ENCODE data around the gene PAX5. TPM values are rescaled to one million over a fixed set of nuclear protein-coding genes. Genes with fewer than 3 reads are reported as not detected.

Gene PAX5
- total and polyA plus RNA-seq, 2 experiments from 2014 or later: not detected

GRCh38 chr9:36827593-36827992 lies 206.5 kb downstream of the PAX5 start:
- DNase-seq: no peak
- no peaks in the 10 kb centered on the region for H3K9me2 ChIP-seq (ENCODE audit: insufficient read depth)
- H3K9me3 ChIP-seq (ENCODE audit: low read depth): no peaks in the 10 kb centered on the region
- no peak overlapping the region for H3K4me3 ChIP-seq
- no peak overlapping the region for H3K27ac ChIP-seq
- H3K27me3 ChIP-seq (replicated peaks; ENCODE audit: insufficient read depth): peaks cover 41% of the 10 kb centered on the region
- TF ChIP-seq EZH2phosphoT487 (IDR thresholded peaks at IDR 0.05; ENCODE audit: insufficient read depth, low read depth) (no peak), EZH2 (IDR thresholded peaks at IDR 0.05; ENCODE audit: insufficient read depth, poor library complexity, severe bottlenecking) (no peak)
- no peaks in the 10 kb centered on the region for H3K4me1 ChIP-seq (ENCODE audit: insufficient read depth)
- H3K79me2 ChIP-seq (ENCODE audit: insufficient read depth): no peaks in the 10 kb centered on the region
- H3F3A ChIP-seq (ENCODE audit: insufficient read depth): no peaks in the 10 kb centered on the region
- no peaks in the 10 kb centered on the region for H4K20me1 ChIP-seq (ENCODE audit: insufficient read depth)
- no peak overlapping the region for H3K4me2 ChIP-seq (ENCODE audit: unreplicated experiment)
- H3K36me3 ChIP-seq (ENCODE audit: low read depth): no peaks in the 10 kb centered on the region
- no peak overlapping the region for H2AFZ ChIP-seq
- no peak overlapping the region for H3K9ac ChIP-seq
- WGBS, 2 experiments (ENCODE audit: low coverage in 1 of 2, low lambda C conversion rate in 2 of 2, missing lambda C conversion rate in 2 of 2): 50 to 59% methylated on average over 5 of the region's 5 CpGs
- in situ Hi-C loops (cut with MboI): loop anchor here (5.0 kb wide), 1 partner anchor 50 kb away; no protein-coding TSS in a partner anchor

GRCh38 chr9:36826581-36826980 lies 207.5 kb downstream of the PAX5 start:
- in situ Hi-C loops (cut with MboI): loop anchor here (5.0 kb wide), 1 partner anchor 49 kb away; no protein-coding TSS in a partner anchor
- DNase-seq: no peak
- TF ChIP-seq EZH2 (IDR thresholded peaks at IDR 0.05; ENCODE audit: insufficient read depth, poor library complexity, severe bottlenecking) (no peak), EZH2phosphoT487 (IDR thresholded peaks at IDR 0.05; ENCODE audit: insufficient read depth, low read depth) (no peak)
- H3K27ac ChIP-seq: no peak overlapping the region
- no peak overlapping the region for H3K4me3 ChIP-seq
- H3K27me3 ChIP-seq (replicated peaks; ENCODE audit: insufficient read depth): peaks cover 46% of the 10 kb centered on the region
- H2AFZ ChIP-seq: no peak overlapping the region
- H4K20me1 ChIP-seq (ENCODE audit: insufficient read depth): no peaks in the 10 kb centered on the region
- 65 to 69% methylated on average over 4 of the region's 4 CpGs for WGBS, 2 experiments (ENCODE audit: low coverage in 1 of 2, low lambda C conversion rate in 2 of 2, missing lambda C conversion rate in 2 of 2)
- no peaks in the 10 kb centered on the region for H3F3A ChIP-seq (ENCODE audit: insufficient read depth)
- no peaks in the 10 kb centered on the region for H3K9me2 ChIP-seq (ENCODE audit: insufficient read depth)
- no peak overlapping the region for H3K9ac ChIP-seq
- no peaks in the 10 kb centered on the region for H3K9me3 ChIP-seq (ENCODE audit: low read depth)
- H3K4me2 ChIP-seq (ENCODE audit: unreplicated experiment): no peak overlapping the region
- no peaks in the 10 kb centered on the region for H3K4me1 ChIP-seq (ENCODE audit: insufficient read depth)
- H3K36me3 ChIP-seq (ENCODE audit: low read depth): no peaks in the 10 kb centered on the region
- no peaks in the 10 kb centered on the region for H3K79me2 ChIP-seq (ENCODE audit: insufficient read depth)

GRCh38 chr9:36825179-36825578 lies 208.9 kb downstream of the PAX5 start:
- H3K27me3 ChIP-seq (replicated peaks; ENCODE audit: insufficient read depth): peaks cover 53% of the 10 kb centered on the region
- in situ Hi-C loops (cut with MboI): loop anchor here (5.0 kb wide), 1 partner anchor 48 kb away; no protein-coding TSS in a partner anchor
- DNase-seq: no peak
- no peaks in the 10 kb centered on the region for H3K9me2 ChIP-seq (ENCODE audit: insufficient read depth)
- H3K4me3 ChIP-seq: no peak overlapping the region
- no peaks in the 10 kb centered on the region for H3F3A ChIP-seq (ENCODE audit: insufficient read depth)
- 53 to 58% methylated on average over 8 of the region's 8 CpGs for WGBS, 2 experiments (ENCODE audit: low coverage in 1 of 2, low lambda C conversion rate in 2 of 2, missing lambda C conversion rate in 2 of 2)
- no peak overlapping the region for H3K27ac ChIP-seq
- no peak for TF ChIP-seq EZH2phosphoT487 (IDR thresholded peaks at IDR 0.05; ENCODE audit: insufficient read depth, low read depth)
- TF ChIP-seq EZH2 (IDR thresholded peaks at IDR 0.05; ENCODE audit: insufficient read depth, poor library complexity, severe bottlenecking): no peak
- H3K4me1 ChIP-seq (ENCODE audit: insufficient read depth): no peaks in the 10 kb centered on the region
- no peaks in the 10 kb centered on the region for H3K9me3 ChIP-seq (ENCODE audit: low read depth)
- H3K36me3 ChIP-seq (ENCODE audit: low read depth): no peaks in the 10 kb centered on the region
- no peak overlapping the region for H3K9ac ChIP-seq
- H2AFZ ChIP-seq: no peak overlapping the region
- no peaks in the 10 kb centered on the region for H4K20me1 ChIP-seq (ENCODE audit: insufficient read depth)
- H3K79me2 ChIP-seq (ENCODE audit: insufficient read depth): no peaks in the 10 kb centered on the region
- no peak overlapping the region for H3K4me2 ChIP-seq (ENCODE audit: unreplicated experiment)

GRCh38 chr9:36823934-36824333 lies 210.1 kb downstream of the PAX5 start:
- no peak overlapping the region for H3K4me2 ChIP-seq (ENCODE audit: unreplicated experiment)
- in situ Hi-C loops (cut with MboI): no loop called here
- H3K4me3 ChIP-seq: no peak overlapping the region
- no peaks in the 10 kb centered on the region for H4K20me1 ChIP-seq (ENCODE audit: insufficient read depth)
- no peaks in the 10 kb centered on the region for H3K9me2 ChIP-seq (ENCODE audit: insufficient read depth)
- no peak for DNase-seq
- 52 to 56% methylated on average over 5 of the region's 5 CpGs for WGBS, 2 experiments (ENCODE audit: low coverage in 1 of 2, low lambda C conversion rate in 2 of 2, missing lambda C conversion rate in 2 of 2)
- no peak overlapping the region for H2AFZ ChIP-seq
- no peak overlapping the region for H3K27ac ChIP-seq
- H3K9ac ChIP-seq: no peak overlapping the region
- H3K79me2 ChIP-seq (ENCODE audit: insufficient read depth): no peaks in the 10 kb centered on the region
- no peaks in the 10 kb centered on the region for H3K9me3 ChIP-seq (ENCODE audit: low read depth)
- TF ChIP-seq EZH2phosphoT487 (IDR thresholded peaks at IDR 0.05; ENCODE audit: insufficient read depth, low read depth) (no peak), EZH2 (IDR thresholded peaks at IDR 0.05; ENCODE audit: insufficient read depth, poor library complexity, severe bottlenecking) (no peak)
- peaks cover 53% of the 10 kb centered on the region for H3K27me3 ChIP-seq (replicated peaks; ENCODE audit: insufficient read depth)
- no peaks in the 10 kb centered on the region for H3F3A ChIP-seq (ENCODE audit: insufficient read depth)
- H3K4me1 ChIP-seq (ENCODE audit: insufficient read depth): no peaks in the 10 kb centered on the region
- H3K36me3 ChIP-seq (ENCODE audit: low read depth): no peaks in the 10 kb centered on the region

- Histone ChIP-seq H3K9ac (no peak overlapping the region), H3K79me2 (ENCODE audit: insufficient read depth) (no peaks in the 10 kb centered on the region), H3K4me2 (ENCODE audit: unreplicated experiment) (no peak overlapping the region), H2AFZ (no peak overlapping the region), H3K36me3 (ENCODE audit: low read depth) (no peaks in the 10 kb centered on the region), H3K4me3 (no peak overlapping the region), H3K4me1 (ENCODE audit: insufficient read depth) (peaks cover 2% of the 10 kb centered on the region; the same call in 1 of the 2 replicates), H4K20me1 (ENCODE audit: insufficient read depth) (no peaks in the 10 kb centered on the region), H3F3A (ENCODE audit: insufficient read depth) (no peaks in the 10 kb centered on the region), H3K9me3 (ENCODE audit: low read depth) (no peaks in the 10 kb centered on the region), H3K27ac (no peak overlapping the region), H3K9me2 (ENCODE audit: insufficient read depth) (no peaks in the 10 kb centered on the region), H3K27me3 (replicated peaks; ENCODE audit: insufficient read depth) (peaks cover 56% of the 10 kb centered on the region)
- 64 to 69% methylated on average over 6 of the region's 6 CpGs for WGBS, 2 experiments (ENCODE audit: low coverage in 1 of 2, low lambda C conversion rate in 2 of 2, missing lambda C conversion rate in 2 of 2)
- TF ChIP-seq EZH2 (IDR thresholded peaks at IDR 0.05; ENCODE audit: insufficient read depth, poor library complexity, severe bottlenecking) (no peak), EZH2phosphoT487 (IDR thresholded peaks at IDR 0.05; ENCODE audit: insufficient read depth, low read depth) (no peak)
- in situ Hi-C loops (cut with MboI): no loop called here
- no peak for DNase-seq
Measured at GRCh38 chr9:36823466-36823865, 210.6 kb downstream of the PAX5 start.
